Measurements from ENCODE around the gene C1QTNF12.

Gene C1QTNF12

DNA sequence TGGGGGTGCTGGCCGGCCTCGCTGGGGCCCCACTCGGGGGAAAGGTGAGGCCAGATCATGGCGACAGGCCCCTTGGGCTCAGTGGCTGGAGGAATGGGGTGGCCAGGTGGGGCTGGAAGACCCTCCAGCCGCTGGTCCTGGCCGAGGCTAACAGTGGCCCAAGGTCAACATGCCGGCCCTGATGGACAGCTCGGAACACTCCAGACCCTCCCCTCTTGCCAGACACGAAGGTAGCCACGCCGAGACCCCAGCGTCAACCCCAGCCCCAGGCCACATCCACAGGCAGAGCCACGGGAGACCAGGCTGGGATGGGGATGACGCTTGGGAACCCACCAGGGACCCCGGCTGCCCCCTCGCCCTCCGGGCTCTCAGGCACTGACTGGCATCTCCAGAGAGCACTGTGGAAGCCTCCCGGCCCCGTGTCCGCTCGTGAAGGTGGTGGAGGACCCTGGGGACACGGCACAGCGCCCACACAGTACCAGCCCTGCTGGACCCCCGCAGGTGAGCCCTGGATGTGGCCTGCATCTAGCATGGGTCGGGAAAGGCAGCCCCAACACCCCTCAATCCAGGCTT, 905 bp upstream of the C1QTNF12 start:
- no peak overlapping the region for H3K4me3 ChIP-seq (ENCODE audit: low read depth, low read length)
- DNase-seq (ENCODE audit: low read depth, low spot score), result no peak
- in situ Hi-C loops (cut with HindIII; ENCODE audit: low sequenced_read_pairs), result no loop called here
- TF ChIP-seq, protein P1, sequence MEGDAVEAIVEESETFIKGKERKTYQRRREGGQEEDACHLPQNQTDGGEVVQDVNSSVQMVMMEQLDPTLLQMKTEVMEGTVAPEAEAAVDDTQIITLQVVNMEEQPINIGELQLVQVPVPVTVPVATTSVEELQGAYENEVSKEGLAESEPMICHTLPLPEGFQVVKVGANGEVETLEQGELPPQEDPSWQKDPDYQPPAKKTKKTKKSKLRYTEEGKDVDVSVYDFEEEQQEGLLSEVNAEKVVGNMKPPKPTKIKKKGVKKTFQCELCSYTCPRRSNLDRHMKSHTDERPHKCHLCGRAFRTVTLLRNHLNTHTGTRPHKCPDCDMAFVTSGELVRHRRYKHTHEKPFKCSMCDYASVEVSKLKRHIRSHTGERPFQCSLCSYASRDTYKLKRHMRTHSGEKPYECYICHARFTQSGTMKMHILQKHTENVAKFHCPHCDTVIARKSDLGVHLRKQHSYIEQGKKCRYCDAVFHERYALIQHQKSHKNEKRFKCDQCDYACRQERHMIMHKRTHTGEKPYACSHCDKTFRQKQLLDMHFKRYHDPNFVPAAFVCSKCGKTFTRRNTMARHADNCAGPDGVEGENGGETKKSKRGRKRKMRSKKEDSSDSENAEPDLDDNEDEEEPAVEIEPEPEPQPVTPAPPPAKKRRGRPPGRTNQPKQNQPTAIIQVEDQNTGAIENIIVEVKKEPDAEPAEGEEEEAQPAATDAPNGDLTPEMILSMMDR (IDR thresholded peaks at IDR 0.05; ENCODE audit: low read depth, low read length), result no peak

DNA sequence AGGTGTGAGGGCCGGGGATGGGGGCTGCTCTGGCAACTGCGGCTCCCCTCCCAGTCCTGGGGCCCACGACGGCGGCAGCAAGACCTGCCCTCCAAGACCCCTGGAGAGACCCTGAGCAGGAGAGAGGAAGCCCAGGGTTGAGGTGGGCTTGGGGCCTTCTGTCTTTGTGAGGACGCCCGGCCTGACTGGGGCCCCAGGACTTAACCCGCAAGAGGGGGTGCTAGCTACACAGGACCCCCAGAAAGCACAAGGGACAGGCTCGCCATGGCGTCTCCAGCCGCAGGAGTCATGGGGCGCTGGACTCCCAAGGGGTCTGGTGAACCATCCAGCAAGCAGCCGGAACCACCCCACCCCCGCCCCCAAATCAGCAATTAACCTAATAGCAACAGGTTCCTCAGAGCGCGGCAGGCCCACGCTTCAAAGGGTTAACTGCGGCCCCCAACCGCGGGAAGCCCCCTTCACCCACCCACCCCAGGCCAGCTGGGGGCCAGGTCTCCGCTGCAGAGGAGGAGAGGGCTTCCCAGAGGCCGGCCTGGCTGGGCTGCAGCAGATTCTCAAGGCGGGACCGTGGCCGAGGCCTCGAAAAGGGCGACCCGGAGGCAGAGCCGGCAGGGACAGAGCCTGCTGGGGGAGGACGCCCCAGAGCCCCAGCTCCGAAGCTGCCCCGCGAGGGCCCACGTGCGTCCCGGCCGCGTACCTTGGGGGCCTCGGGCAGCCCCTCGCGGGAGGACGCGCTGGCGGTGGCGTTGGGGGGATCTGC, 525 bp downstream of the C1QTNF12 start:
- DNase-seq (ENCODE audit: low read depth, low spot score), result no peak
- no peak overlapping the region for H3K4me3 ChIP-seq (ENCODE audit: low read depth, low read length)
- in situ Hi-C loops (cut with HindIII; ENCODE audit: low sequenced_read_pairs), result no loop called here
- TF ChIP-seq, protein P1 (IDR thresholded peaks at IDR 0.05; ENCODE audit: low read depth, low read length), result no peak

DNA sequence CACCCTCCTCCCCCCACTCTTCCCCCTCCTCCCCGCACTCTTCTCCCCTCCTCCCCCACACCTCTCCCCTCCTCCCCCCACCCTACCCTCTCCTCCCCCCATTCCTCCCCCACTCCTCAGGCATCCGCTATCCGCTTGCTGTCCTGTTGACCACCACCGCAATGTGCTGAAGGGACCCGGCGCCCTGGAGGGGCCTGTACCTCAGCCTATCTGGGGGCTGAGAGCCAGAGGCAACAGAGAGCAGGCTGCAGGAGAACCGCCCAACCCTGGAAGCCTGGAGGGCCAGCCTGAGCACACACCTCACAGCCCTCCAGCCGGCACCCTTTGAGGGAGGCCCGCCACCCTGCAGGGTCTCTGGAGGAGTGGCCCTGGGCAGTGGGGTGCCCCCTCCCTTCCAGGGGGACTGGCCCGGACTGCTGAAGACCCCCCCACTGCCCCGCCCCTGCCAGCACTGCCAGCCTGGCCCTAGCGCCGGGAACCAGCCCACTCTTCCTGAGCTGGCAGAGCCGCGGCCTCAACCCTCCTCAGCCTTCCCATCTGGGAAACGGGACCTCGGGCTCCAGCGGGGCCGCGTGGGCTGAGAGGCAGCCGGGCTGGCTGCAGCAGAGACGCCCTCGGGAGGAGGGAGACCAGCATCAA, 1.2 kb downstream of the C1QTNF12 start:
- TF ChIP-seq, protein P1 (IDR thresholded peaks at IDR 0.05; ENCODE audit: low read depth, low read length), result no peak
- in situ Hi-C loops (cut with HindIII; ENCODE audit: low sequenced_read_pairs), result no loop called here
- H3K4me3 ChIP-seq (ENCODE audit: low read depth, low read length), result no peak overlapping the region
- DNase-seq (ENCODE audit: low read depth, low spot score), result no peak

DNA sequence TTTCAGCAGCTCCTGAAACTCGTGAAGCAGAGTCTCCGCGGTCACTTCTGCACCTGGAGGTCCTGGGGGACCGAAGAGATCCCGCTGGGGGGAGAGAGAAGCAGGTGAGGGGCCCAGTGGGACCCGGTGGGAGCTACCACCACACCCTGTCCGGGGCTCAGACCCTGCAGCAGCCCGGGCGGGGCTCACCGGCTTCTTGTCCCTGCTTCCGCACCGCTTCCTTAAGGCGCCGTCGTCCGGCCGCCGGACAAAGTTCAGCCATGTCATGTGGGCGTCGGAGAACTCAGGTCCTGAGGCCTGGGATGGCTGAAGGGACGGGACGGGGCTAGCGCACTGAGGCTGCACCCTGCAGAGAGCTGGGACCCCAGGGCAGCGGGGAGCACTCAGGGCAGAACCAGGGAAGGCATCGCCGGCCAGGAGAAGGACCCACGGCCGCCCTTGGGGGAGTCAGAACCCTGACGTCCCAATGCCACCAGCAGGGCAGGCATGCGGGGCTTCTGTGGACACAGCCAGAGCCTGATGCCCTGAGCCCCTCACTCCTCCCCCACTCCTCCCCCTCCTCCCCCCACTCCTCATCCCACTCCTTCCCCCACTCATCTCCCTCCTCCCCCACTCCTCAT, 2.2 kb downstream of the C1QTNF12 start:
- TF ChIP-seq, protein P1 (IDR thresholded peaks at IDR 0.05; ENCODE audit: low read depth, low read length), result no peak
- no peak overlapping the region for H3K4me3 ChIP-seq (ENCODE audit: low read depth, low read length)
- no peak for DNase-seq (ENCODE audit: low read depth, low spot score)
- in situ Hi-C loops (cut with HindIII; ENCODE audit: low sequenced_read_pairs), result no loop called here

DNA sequence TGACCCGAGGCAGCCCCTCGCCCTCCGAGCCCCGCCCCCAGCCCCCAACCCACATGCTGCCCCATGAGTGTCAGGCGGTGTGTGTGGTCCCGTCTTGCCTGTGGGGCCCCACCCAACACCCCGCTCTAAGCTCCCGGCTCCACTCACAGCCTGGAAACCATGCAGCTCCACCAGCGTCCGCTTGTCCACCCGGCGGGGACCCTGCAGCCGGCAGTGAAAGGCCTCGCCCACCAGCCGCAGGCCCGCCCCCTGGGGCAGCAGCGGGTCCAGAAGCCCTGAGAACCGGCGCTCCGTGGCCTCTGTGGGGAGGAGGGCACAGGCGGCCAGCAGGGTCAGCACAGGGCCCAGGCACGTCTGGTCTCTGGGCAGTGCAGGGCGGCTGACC, 2.7 kb downstream of the C1QTNF12 start:
- no peak overlapping the region for H3K4me3 ChIP-seq (ENCODE audit: low read depth, low read length)
- in situ Hi-C loops (cut with HindIII; ENCODE audit: low sequenced_read_pairs), result no loop called here
- TF ChIP-seq, protein P1 (IDR thresholded peaks at IDR 0.05; ENCODE audit: low read depth, low read length), result no peak
- DNase-seq (ENCODE audit: low read depth, low spot score), result no peak

DNA sequence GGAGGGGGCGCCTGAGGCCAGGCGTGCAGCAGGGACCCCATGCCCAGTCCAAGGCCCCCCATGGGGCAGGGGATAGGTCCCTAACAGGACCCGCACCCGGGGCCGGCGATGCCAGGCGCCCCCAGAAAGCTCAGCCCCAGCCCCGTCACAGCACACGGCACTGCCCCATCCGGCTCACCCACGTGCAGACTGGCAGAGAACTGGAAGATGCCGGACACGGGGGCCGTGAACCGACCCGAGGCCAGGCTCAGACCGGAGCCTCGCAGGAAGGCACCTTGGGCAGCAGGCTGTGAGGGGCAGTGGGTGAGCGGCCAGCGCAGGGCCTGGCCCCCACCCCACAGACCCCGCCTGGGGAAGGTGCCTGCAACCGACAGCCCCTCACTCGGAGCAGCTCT, 3.3 kb downstream of the C1QTNF12 start:
- H3K4me3 ChIP-seq (ENCODE audit: low read depth, low read length), result no peak overlapping the region
- in situ Hi-C loops (cut with HindIII; ENCODE audit: low sequenced_read_pairs), result no loop called here
- DNase-seq (ENCODE audit: low read depth, low spot score), result no peak
- TF ChIP-seq, protein P1 (IDR thresholded peaks at IDR 0.05; ENCODE audit: low read depth, low read length), result no peak

All from astrocyte of the spinal cord (primary cell).